Measurements from ENCODE around the gene BSCL2.
"Not testable (repeated sequence)": the region's sequence is repeated elsewhere in the genome, so short reads cannot be mapped to it uniquely, and the experiment has no call there.

BSCL2 gene

GRCh38 chr11:62656796-62657429, 50.3 kb downstream of the BSCL2 start:
- no peak for DNase-seq (ENCODE audit: low read depth)

- DNase-seq (ENCODE audit: low read depth): no peak
Observed at GRCh38 chr11:62654297-62654696, 52.9 kb downstream of the BSCL2 start.

GRCh38 chr11:62652161-62653006, 54.8 kb downstream of the BSCL2 start:
- DNase-seq (ENCODE audit: low read depth): no peak

GRCh38 chr11:62650283-62650682, 56.9 kb downstream of the BSCL2 start:
- not testable (repeated sequence) for DNase-seq (ENCODE audit: low read depth)

- no peak for DNase-seq (ENCODE audit: low read depth)
Observed at GRCh38 chr11:62649486-62649885, 57.7 kb downstream of the BSCL2 start.

- no peak for DNase-seq (ENCODE audit: low read depth)
Observed at GRCh38 chr11:62648967-62649364, 58.3 kb downstream of the BSCL2 start.

GRCh38 chr11:62648185-62648966, 58.8 kb downstream of the BSCL2 start:
- no peak for DNase-seq (ENCODE audit: low read depth)

- DNase-seq (ENCODE audit: low read depth): no peak
Observed at GRCh38 chr11:62647609-62648005, 59.6 kb downstream of the BSCL2 start.

- DNase-seq (ENCODE audit: low read depth): no peak
Observed at GRCh38 chr11:62646825-62647608, 60.2 kb downstream of the BSCL2 start.

- peak; percentile 99 for DNase-seq (ENCODE audit: low read depth)
Observed at GRCh38 chr11:62645946-62646824, 61.0 kb downstream of the BSCL2 start, which contains the start of gene GANAB. GANAB (minus strand) TSS chr11:62646613; CDS start chr11:62646599, 14 bp downstream.

- DNase-seq (ENCODE audit: low read depth): no peak
Observed at GRCh38 chr11:62645671-62645945, 61.6 kb downstream of the BSCL2 start.

- no peak for DNase-seq (ENCODE audit: low read depth)
Observed at GRCh38 chr11:62644220-62644619, 63.0 kb downstream of the BSCL2 start.
